K562 (cell line): ENCODE data around the gene FIBP. TPM values are rescaled to one million over a fixed set of nuclear protein-coding genes. Genes with fewer than 3 reads are reported as not detected.

Experiments
- FOXK2 ChIP-seq, 2 experiments: fragments of 450-650 bp; IDR thresholded peaks in 1 of 2; conservative IDR thresholded peaks in 1 of 2; 2 replicates each; pipeline ENCODE4 v1.6.1; 2016; ENCODE audit warnings: low read depth in 2 of 2, mild to moderate bottlenecking in 1 of 2
- GTF2F1 ChIP-seq: IDR thresholded peaks from 2 replicates; pipeline ENCODE4 v1.6.1; 2011; ENCODE audit warnings: low read depth, low read length, improper control_type of control experiment
- GTF3C2 ChIP-seq: IDR thresholded peaks from 3 replicates; pipeline ENCODE4 v1.6.1; 2011; ENCODE audit warnings: borderline replicate concordance, mild to moderate bottlenecking, moderate library complexity; ENCODE audit not compliant: insufficient read length; ENCODE audit errors: extremely low read depth
- NFIC ChIP-seq: fragments of 450-650 bp; IDR thresholded peaks from 2 replicates; pipeline ENCODE4 v1.6.1; 2017; ENCODE audit warnings: mild to moderate bottlenecking, inconsistent platforms
- NFXL1 ChIP-seq: fragments of 450-650 bp; formaldehyde crosslinking; IDR thresholded peaks from 2 replicates; pipeline ENCODE4 v1.4.0; 2021; ENCODE audit warnings: mild to moderate bottlenecking
- RBM34 ChIP-seq: fragments of 200-400 bp; formaldehyde crosslinking; IDR thresholded peaks from 2 replicates; pipeline ENCODE4 v1.6.1; 2018; ENCODE audit warnings: low read length, borderline replicate concordance; ENCODE audit not compliant: insufficient read depth
- ZBED1 ChIP-seq: IDR thresholded peaks from 2 replicates; pipeline ENCODE4 v1.6.1; 2014
- ZNF282 ChIP-seq: sonication (generic); formaldehyde crosslinking; IDR thresholded peaks from 2 replicates; pipeline ENCODE4 v1.8.1; 2023; ENCODE audit warnings: missing genetic modification reagents
- ZNF609 ChIP-seq: sonication (generic); formaldehyde crosslinking; IDR thresholded peaks from 2 replicates; pipeline ENCODE4 v1.8.1; 2023; ENCODE audit warnings: missing genetic modification reagents, mild to moderate bottlenecking, borderline replicate concordance
- polyA plus RNA-seq, 8 experiments: library from polyadenylated mRNA; depleted of rRNA in 4 of 8; stranded (reverse) in 5 of 8; unstranded in 3 of 8; fragments of >200 nt; fragmentation: Nextera tagmentation in 2 of 8; fragmentation: Illumina TruSeq in 1 of 8; extraction: Ambion mirVana in 2 of 8; extraction: Trizol in 1 of 8; gene quantifications; 2 replicates each; pipeline versions ENCODE4 v1.2.1 to v1.2.3, GENCODE V29; 2011 to 2014; ENCODE audit warnings: inconsistent platforms in 1 of 8, missing spikeins in 1 of 8
- total RNA-seq, 7 experiments: library from RNA; depleted of rRNA in 6 of 7; stranded (reverse); fragments of >200 nt in 6 of 7; fragmentation: Illumina TruSeq in 2 of 7; extraction: Trizol in 2 of 7; gene quantifications; 2 replicates each; pipeline versions ENCODE4 v1.2.1 to v1.2.3, GENCODE V29; 2011 to 2021; ENCODE audit warnings: low replicate concordance in 1 of 7
- TF ChIP-seq, protein P1 (sequence below), 2 experiments: fragments of 450-650 bp; formaldehyde crosslinking in 1 of 2; IDR thresholded peaks; 2 replicates each; pipeline versions ENCODE4 v1.4.0 to v1.6.1; 2014 to 2020; ENCODE audit warnings: mild to moderate bottlenecking in 2 of 2, borderline replicate concordance in 1 of 2, low read depth in 1 of 2

The FIBP gene
- total and polyA plus RNA-seq, 9 of the 15 experiments (the other 6 are each of a cell fraction or from before 2014, with no cell fraction given), result 41.2 to 79.2 (median 48.6) TPM

DNA sequence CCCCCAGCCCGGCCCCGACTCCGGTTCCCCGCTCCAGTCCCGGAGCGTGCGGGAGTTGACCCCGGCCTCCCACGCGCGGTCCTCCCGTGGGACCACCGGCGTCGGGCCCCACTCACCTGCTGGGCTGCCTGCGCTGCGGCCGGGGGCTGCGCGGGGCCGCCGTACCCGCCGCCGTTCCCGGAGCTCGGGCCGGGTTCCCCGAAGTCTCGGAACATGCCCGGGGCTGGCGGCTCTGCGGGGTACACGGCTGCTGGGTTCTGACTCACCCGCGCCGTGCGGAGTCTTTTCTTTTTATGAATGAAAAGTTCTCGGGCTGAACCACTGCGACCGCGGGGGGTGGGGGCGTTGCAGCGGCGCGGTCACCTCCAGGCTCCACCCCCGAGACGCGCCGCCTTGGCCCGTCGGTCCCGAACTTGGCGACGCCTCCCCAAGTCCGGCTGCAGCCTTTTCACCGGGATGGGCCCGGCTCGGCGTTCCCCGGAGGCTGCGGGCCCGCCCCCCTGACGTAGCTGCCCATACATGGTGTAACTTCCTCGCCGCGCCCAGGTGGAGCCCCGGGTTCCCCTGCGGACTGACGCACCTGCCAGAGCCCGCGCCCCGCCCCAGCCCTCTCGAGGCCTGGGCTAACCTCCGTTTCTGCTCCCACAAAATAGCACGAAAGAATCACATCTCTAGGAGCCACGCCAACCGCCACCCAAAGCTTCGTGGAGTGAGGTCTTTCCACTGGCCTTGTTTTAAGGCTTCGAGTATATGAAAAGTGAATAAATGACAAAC, 12.0 kb upstream of the FIBP start, which contains the start of gene FOSL1 (continued):
- TF ChIP-seq GTF3C2 (no peak), NFIC (peak; percentile 43; the same call in 1 of the 2 replicates), ZNF282 (CRISPR knock-in tag) (peak; percentile 82; the same call in 1 of the 2 replicates), RBM34 (no peak), ZNF609 (CRISPR knock-in tag) (no peak), GTF2F1 (peak; percentile 89), NFXL1 (CRISPR knock-in tag) (no peak), ZBED1 (no peak), FOXK2 (conservative IDR thresholded peaks at IDR 0.05 in 1 of 2, IDR thresholded peaks at IDR 0.05 in 1 of 2; ENCODE audit: low read depth in 2 of 2) (peak in 1 of 2 experiments; percentile 98; a peak in 2 of 4 replicates)
- TF ChIP-seq, protein P1, sequence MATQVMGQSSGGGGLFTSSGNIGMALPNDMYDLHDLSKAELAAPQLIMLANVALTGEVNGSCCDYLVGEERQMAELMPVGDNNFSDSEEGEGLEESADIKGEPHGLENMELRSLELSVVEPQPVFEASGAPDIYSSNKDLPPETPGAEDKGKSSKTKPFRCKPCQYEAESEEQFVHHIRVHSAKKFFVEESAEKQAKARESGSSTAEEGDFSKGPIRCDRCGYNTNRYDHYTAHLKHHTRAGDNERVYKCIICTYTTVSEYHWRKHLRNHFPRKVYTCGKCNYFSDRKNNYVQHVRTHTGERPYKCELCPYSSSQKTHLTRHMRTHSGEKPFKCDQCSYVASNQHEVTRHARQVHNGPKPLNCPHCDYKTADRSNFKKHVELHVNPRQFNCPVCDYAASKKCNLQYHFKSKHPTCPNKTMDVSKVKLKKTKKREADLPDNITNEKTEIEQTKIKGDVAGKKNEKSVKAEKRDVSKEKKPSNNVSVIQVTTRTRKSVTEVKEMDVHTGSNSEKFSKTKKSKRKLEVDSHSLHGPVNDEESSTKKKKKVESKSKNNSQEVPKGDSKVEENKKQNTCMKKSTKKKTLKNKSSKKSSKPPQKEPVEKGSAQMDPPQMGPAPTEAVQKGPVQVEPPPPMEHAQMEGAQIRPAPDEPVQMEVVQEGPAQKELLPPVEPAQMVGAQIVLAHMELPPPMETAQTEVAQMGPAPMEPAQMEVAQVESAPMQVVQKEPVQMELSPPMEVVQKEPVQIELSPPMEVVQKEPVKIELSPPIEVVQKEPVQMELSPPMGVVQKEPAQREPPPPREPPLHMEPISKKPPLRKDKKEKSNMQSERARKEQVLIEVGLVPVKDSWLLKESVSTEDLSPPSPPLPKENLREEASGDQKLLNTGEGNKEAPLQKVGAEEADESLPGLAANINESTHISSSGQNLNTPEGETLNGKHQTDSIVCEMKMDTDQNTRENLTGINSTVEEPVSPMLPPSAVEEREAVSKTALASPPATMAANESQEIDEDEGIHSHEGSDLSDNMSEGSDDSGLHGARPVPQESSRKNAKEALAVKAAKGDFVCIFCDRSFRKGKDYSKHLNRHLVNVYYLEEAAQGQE (IDR thresholded peaks at IDR 0.05; ENCODE audit: borderline replicate concordance), result no peak
- TF ChIP-seq, protein P1 (CRISPR knock-in tag; IDR thresholded peaks at IDR 0.05; ENCODE audit: low read depth), result 0 out of 2 replicates have a peak, but pooled peaks have one; percentile 26
